ENCODE measurements around the gene EPHA2.

EPHA2 gene

DNA sequence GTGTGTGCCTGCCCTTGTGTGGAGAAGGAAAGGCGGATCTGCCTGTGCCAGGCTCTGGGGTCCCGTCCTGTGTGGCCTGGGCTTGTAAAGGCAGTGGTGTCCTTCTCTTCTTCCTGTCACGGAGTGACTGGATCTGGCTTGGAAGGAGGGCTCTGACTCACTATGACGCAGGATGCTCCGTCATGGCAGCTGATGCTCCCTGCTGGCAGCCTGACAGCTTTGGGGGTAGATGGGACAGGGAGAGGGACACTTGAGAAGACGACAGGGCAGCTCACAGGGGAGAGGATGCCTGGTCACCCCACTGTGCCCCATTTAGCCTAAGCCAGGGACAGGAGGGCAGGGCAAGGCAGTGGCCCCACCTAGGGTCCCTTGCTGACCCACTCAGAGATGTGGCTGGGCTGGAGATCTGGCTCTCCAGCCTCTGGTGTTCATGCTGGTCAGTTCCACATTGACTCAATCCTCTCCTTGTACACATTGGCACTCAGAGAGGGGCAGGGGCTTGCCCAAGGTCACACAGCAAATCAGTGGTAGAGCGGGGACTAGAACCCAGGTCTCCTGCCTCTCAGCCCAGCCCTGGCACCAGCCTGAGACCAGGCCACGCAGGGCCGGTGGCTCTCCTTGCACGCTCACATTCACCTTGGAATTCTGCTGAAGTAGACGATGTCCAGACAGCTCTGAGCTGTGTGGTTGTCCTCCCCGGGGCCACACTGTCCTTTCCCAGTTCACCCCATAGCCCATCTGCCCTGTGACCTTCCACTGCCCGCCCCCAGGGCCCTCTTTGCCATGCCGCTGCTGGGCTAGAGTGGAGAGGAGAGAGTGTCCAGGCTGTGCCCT, 79.6 kb downstream of the EPHA2 start:
- H3K4me2 ChIP-seq (ENCODE audit: low read depth, low read length, poor library complexity, severe bottlenecking), result no peak overlapping the region
- H2AFZ ChIP-seq (ENCODE audit: low read depth, low read length, severe bottlenecking), result no peak overlapping the region
- no peaks in the 10 kb centered on the region for H3F3A ChIP-seq (ENCODE audit: insufficient read depth)
- H3K9ac ChIP-seq (ENCODE audit: low read length), result no peak overlapping the region
- no peak overlapping the region for H3K27ac ChIP-seq (ENCODE audit: low read depth, low read length)
- H3K4me3 ChIP-seq (ENCODE audit: insufficient read depth, low read length, poor library complexity, severe bottlenecking), result no peak overlapping the region
- H3K27me3 ChIP-seq (ENCODE audit: low read length), result no peaks in the 10 kb centered on the region
- TF ChIP-seq, protein P1, sequence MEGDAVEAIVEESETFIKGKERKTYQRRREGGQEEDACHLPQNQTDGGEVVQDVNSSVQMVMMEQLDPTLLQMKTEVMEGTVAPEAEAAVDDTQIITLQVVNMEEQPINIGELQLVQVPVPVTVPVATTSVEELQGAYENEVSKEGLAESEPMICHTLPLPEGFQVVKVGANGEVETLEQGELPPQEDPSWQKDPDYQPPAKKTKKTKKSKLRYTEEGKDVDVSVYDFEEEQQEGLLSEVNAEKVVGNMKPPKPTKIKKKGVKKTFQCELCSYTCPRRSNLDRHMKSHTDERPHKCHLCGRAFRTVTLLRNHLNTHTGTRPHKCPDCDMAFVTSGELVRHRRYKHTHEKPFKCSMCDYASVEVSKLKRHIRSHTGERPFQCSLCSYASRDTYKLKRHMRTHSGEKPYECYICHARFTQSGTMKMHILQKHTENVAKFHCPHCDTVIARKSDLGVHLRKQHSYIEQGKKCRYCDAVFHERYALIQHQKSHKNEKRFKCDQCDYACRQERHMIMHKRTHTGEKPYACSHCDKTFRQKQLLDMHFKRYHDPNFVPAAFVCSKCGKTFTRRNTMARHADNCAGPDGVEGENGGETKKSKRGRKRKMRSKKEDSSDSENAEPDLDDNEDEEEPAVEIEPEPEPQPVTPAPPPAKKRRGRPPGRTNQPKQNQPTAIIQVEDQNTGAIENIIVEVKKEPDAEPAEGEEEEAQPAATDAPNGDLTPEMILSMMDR (IDR thresholded peaks at IDR 0.05; ENCODE audit: insufficient read depth, low read length, poor library complexity, severe bottlenecking), result no peak
- TF ChIP-seq EZH2phosphoT487 (conservative IDR thresholded peaks at IDR 0.05; ENCODE audit: low read length), result no peak
- no peaks in the 10 kb centered on the region for H3K9me3 ChIP-seq (ENCODE audit: insufficient read depth, low read length)
- no peaks in the 10 kb centered on the region for H4K20me1 ChIP-seq (ENCODE audit: low read depth, low read length)
- no peaks in the 10 kb centered on the region for H3K36me3 ChIP-seq (ENCODE audit: low read length)
- H3K79me2 ChIP-seq (ENCODE audit: insufficient read depth, low read length), result no peaks in the 10 kb centered on the region
- H3K9me2 ChIP-seq (replicated peaks; ENCODE audit: insufficient read depth, low read length), result no peaks in the 10 kb centered on the region

DNA sequence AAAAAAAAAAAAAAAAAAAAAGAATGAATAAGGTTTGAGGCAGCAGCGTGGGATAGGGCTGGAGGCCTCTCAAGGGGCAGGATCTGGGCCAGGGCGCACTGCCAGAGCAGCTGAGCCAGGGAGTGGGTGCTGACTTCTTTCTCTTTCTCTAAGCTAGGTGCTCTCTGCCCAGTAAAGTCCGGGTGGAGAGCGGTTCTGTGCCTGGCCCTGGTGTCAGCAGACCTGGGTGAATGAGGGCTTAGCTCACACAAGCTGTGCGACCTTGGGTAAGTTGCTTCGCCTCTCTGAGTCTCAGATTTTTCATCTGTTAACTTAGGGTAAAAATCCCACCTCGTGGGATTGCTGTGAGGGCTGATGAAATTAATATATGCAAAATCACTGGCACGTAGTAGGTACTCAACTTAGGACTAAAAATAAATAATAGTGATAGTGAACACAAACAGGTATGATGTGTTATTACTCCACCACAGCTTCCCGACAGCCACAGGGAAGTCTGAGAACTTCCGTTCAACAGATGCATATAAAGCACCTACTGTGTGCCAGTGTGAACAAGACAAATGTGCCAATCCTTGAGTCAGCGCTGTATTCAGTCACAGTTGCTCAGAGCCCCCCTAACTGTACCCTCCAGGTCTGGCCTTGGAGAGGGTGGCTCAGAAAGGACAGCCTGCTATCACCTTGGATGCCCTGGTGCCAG, 80.4 kb downstream of the EPHA2 start:
- TF ChIP-seq EZH2phosphoT487 (conservative IDR thresholded peaks at IDR 0.05; ENCODE audit: low read length), result no peak
- TF ChIP-seq, protein P1 (IDR thresholded peaks at IDR 0.05; ENCODE audit: insufficient read depth, low read length, poor library complexity, severe bottlenecking), result no peak
- no peaks in the 10 kb centered on the region for H3K9me2 ChIP-seq (replicated peaks; ENCODE audit: insufficient read depth, low read length)
- no peaks in the 10 kb centered on the region for H3K27me3 ChIP-seq (ENCODE audit: low read length)
- H3K79me2 ChIP-seq (ENCODE audit: insufficient read depth, low read length), result no peaks in the 10 kb centered on the region
- H3K27ac ChIP-seq (ENCODE audit: low read depth, low read length), result no peak overlapping the region
- no peak overlapping the region for H3K4me3 ChIP-seq (ENCODE audit: insufficient read depth, low read length, poor library complexity, severe bottlenecking)
- no peak overlapping the region for H3K9ac ChIP-seq (ENCODE audit: low read length)
- H4K20me1 ChIP-seq (ENCODE audit: low read depth, low read length), result no peaks in the 10 kb centered on the region
- H2AFZ ChIP-seq (ENCODE audit: low read depth, low read length, severe bottlenecking), result no peak overlapping the region
- H3K4me2 ChIP-seq (ENCODE audit: low read depth, low read length, poor library complexity, severe bottlenecking), result no peak overlapping the region
- no peaks in the 10 kb centered on the region for H3K9me3 ChIP-seq (ENCODE audit: insufficient read depth, low read length)
- H3F3A ChIP-seq (ENCODE audit: insufficient read depth), result no peaks in the 10 kb centered on the region
- H3K36me3 ChIP-seq (ENCODE audit: low read length), result no peaks in the 10 kb centered on the region
